RWPE2 (cell line): Measurements from ENCODE around the gene TSPAN18.
A peak's percentile ranks its signal among the peaks of the same experiment; 100 is the strongest.

Experiments used
- ATAC-seq: fragments of 200-7000 bp; cut with Tn5 transposase; 3 replicates; pipeline ENCODE4 v1.9.1; 2021; ENCODE audit warnings: low read depth
- DNase-seq: peaks from one replicate; pipeline ENCODE4 v3.0.0-alpha.2; 2020; ENCODE audit warnings: low spot score
- H3K27ac ChIP-seq: fragments of 450-650 bp; 2 replicates; pipeline ENCODE4 v1.5.1; 2017; ENCODE audit warnings: mild to moderate bottlenecking; ENCODE audit not compliant: poor library complexity, severe bottlenecking
- H3K27me3 ChIP-seq: fragments of 250-450 bp; sonication (Bioruptor Pico); 2 replicates; pipeline ENCODE4 v1.5.1; 2021; ENCODE audit warnings: mild to moderate bottlenecking, moderate library complexity; ENCODE audit not compliant: insufficient read depth, poor library complexity, severe bottlenecking
- H3K36me3 ChIP-seq: fragments of 250-450 bp; sonication (Bioruptor Pico); 2 replicates; pipeline ENCODE4 v1.5.1; 2020; ENCODE audit warnings: low read depth, mild to moderate bottlenecking, moderate library complexity
- H3K4me1 ChIP-seq: fragments of 250-450 bp; sonication (Bioruptor Pico); 2 replicates; pipeline ENCODE4 v1.5.1; 2021; ENCODE audit warnings: mild to moderate bottlenecking, moderate library complexity; ENCODE audit not compliant: insufficient read depth, poor library complexity, severe bottlenecking
- H3K4me3 ChIP-seq: fragments of 250-450 bp; sonication (Bioruptor Pico); 2 replicates; pipeline ENCODE4 v1.5.1; 2021; ENCODE audit warnings: mild to moderate bottlenecking, moderate library complexity; ENCODE audit not compliant: severe bottlenecking
- H3K9me3 ChIP-seq: fragments of 250-450 bp; sonication (Bioruptor Pico); 2 replicates; pipeline ENCODE4 v1.5.1; 2021; ENCODE audit warnings: mild to moderate bottlenecking, moderate library complexity; ENCODE audit not compliant: severe bottlenecking
- TF ChIP-seq, protein P1 (sequence below): fragments of 450-650 bp; IDR thresholded peaks from one replicate; pipeline ENCODE4 v1.5.1; 2017; ENCODE audit warnings: mild to moderate bottlenecking, moderate library complexity; ENCODE audit not compliant: poor library complexity, severe bottlenecking

The TSPAN18 gene

DNA sequence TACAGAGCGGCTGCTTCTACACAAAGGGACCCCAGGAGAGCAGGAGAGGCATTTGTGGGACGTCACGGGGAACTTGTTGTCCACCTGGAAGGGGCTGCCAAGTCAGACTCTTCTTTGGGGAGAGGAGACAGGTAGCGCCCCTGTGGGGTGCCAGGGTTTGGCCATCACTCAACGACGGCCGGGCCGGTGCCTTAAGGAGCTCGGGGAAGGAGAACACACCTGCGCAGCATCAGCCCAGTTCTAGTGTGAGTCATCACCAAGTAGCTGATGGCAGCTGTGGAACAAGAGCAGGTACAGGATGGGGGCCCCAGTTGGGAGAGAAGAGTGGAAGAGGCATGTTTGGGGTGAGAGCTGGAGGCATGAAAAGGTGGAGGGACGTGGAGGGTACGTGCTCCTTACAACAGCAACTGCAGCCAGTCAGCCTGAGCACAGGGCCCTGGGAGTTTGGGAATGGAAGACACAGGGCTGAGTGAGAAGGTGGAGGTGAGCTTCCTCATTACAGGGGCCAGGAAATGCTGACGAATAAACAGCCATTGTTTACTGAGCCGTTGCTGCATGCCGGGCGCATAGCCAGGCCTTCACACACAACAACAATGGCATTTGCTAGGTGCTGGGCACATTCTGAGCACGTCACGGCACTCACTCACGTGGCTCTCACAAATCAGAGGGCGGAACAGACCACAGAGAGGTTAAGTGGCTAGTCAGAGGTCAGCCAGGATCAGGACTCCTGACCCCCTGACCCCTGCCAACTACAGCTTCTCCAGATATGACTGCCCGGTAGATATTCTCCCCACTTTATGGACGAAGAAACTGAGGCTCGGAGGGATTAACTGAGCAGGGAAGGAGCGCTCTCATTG is 253.0 kb downstream of the TSPAN18 start:
- Histone ChIP-seq H3K36me3 (no peaks in the 10 kb centered on the region), H3K27me3 (no peaks in the 10 kb centered on the region), H3K4me1 (peaks cover 29% of the 10 kb centered on the region), H3K4me3 (no peak overlapping the region), H3K9me3 (no peaks in the 10 kb centered on the region), H3K27ac (peak overlapping the region; percentile 84)
- ATAC-seq (peak; percentile 77), DNase-seq (peak; percentile 83)
- TF ChIP-seq, protein P1, sequence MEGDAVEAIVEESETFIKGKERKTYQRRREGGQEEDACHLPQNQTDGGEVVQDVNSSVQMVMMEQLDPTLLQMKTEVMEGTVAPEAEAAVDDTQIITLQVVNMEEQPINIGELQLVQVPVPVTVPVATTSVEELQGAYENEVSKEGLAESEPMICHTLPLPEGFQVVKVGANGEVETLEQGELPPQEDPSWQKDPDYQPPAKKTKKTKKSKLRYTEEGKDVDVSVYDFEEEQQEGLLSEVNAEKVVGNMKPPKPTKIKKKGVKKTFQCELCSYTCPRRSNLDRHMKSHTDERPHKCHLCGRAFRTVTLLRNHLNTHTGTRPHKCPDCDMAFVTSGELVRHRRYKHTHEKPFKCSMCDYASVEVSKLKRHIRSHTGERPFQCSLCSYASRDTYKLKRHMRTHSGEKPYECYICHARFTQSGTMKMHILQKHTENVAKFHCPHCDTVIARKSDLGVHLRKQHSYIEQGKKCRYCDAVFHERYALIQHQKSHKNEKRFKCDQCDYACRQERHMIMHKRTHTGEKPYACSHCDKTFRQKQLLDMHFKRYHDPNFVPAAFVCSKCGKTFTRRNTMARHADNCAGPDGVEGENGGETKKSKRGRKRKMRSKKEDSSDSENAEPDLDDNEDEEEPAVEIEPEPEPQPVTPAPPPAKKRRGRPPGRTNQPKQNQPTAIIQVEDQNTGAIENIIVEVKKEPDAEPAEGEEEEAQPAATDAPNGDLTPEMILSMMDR = no peak

DNA sequence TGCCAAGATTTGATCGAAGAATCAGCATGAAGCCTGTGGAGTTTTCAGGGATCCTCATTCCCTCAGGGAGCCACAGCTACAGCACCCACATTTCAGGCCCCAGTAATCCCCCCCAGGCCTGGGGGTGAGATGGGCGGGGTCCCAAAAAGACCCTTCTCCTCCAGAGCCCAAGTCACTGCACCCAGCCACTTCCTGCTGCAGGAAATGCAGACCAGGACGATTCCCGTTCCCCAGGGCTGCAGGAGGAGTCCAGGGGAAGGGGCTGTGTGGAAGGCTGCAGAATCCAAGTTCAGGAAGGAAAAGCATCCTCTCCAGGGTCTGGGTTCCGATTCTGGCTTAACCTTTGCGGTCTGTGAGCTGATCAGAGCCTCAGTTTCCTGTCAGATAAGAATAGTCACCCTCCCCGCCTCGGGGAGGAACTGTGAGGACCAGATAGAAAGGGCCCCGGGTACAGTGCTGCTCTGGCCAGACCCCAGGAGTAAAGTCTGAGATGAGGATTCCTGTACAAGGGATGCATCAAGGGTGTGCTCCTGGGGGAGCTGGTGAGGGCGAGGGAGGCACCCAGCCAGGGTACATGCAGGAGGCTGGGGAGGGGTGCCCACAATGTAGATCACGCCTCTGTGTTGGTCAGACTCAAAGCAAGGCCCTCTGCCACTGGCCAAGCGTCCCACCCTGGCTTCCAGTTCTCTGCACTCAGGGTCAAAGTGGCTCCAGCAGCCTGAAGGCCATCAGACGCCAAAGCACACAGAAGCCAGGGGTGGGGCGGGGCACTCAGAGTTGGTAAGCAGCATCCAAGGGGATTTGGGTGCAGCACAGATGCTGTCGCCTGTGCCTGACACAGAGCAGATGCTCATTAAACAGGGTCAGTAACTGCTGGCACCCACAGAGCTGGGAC is 254.0 kb downstream of the TSPAN18 start:
- no peaks in the 10 kb centered on the region for H3K27me3 ChIP-seq
- TF ChIP-seq, protein P1 = no peak
- peak overlapping the region; percentile 84 for H3K27ac ChIP-seq
- no peaks in the 10 kb centered on the region for H3K9me3 ChIP-seq
- H3K4me1 ChIP-seq = peaks cover 29% of the 10 kb centered on the region
- no peak overlapping the region for H3K4me3 ChIP-seq
- no peak for DNase-seq
- ATAC-seq = no peak
- H3K36me3 ChIP-seq = no peaks in the 10 kb centered on the region
